ENCODE data around the gene RUNX1.

DNA sequence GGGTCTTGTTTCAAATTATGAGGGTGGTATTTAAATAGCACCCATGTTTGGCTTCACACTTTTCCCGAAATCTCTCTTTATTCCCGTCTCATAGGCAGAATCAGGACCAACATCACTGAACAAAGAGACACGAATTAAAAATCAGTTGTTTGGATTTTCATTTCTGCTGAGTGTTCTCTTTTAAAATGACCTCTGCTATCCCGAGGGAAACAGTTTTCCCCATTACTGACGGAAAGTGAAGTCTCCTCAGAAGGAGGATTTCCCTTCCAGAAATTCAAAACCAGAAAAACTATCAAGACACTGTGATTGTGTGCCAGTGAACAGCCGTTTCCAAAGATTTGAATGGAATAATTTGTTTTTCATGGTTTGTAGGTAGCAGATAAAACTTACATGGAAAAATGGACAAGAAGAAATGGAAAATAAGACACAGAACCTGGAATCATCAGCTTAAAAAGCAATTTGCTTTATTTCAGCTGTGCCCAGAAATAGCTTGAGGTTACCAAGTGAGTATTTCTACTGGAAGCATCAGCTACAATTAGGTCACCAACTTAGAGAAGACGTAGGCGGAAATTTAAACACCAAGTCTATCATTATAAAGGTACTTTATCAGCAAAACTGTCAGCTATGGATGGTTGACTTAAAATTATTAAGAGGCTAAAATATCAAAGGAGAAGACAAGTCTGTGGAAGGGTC is 68.5 kb downstream of the RUNX1 start:
- TF ChIP-seq, protein P1, sequence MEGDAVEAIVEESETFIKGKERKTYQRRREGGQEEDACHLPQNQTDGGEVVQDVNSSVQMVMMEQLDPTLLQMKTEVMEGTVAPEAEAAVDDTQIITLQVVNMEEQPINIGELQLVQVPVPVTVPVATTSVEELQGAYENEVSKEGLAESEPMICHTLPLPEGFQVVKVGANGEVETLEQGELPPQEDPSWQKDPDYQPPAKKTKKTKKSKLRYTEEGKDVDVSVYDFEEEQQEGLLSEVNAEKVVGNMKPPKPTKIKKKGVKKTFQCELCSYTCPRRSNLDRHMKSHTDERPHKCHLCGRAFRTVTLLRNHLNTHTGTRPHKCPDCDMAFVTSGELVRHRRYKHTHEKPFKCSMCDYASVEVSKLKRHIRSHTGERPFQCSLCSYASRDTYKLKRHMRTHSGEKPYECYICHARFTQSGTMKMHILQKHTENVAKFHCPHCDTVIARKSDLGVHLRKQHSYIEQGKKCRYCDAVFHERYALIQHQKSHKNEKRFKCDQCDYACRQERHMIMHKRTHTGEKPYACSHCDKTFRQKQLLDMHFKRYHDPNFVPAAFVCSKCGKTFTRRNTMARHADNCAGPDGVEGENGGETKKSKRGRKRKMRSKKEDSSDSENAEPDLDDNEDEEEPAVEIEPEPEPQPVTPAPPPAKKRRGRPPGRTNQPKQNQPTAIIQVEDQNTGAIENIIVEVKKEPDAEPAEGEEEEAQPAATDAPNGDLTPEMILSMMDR (IDR thresholded peaks at IDR 0.05), result no peak
- TF ChIP-seq ZFX (IDR thresholded peaks at IDR 0.05; ENCODE audit: borderline replicate concordance), result no peak

Measured in 22Rv1 (cell line).